ENCODE measurements around the gene SF3A1.
"Not testable (repeated sequence)": the region's sequence is repeated elsewhere in the genome, so short reads cannot be mapped to it uniquely, and the experiment has no call there.

The SF3A1 gene

GRCh38 chr22:30347255-30347892 lies 9.3 kb downstream of the SF3A1 start:
- ChIA-PET CTCF (interaction anchor here (1.2 to 1.5 kb wide), 2 partner anchors 9 to 11 kb away, joined by 3 to 4 read pairs; partner anchors contain the start of genes CCDC157 and SF3A1), POLR2A (interaction anchor here (0.9 kb wide), 1 partner anchor 10 kb away, joined by 3 read pairs; no protein-coding TSS in a partner anchor)
- no peak for DNase-seq (ENCODE audit: extremely low spot score)
- TF ChIP-seq CTCF (IDR thresholded peaks at IDR 0.05; ENCODE audit: control extremely low read depth, extremely low read depth, low read depth, missing control alignments) = no peak

GRCh38 chr22:30344447-30345200 lies 12.1 kb downstream of the SF3A1 start:
- CTCF ChIA-PET = interaction anchor here (1.3 kb wide), 1 partner anchor 57 kb away, joined by 3 read pairs; no protein-coding TSS in a partner anchor

GRCh38 chr22:30340911-30341685 lies 15.6 kb downstream of the SF3A1 start:
- ChIA-PET CTCF (interaction anchor here (2.1 kb wide), 1 partner anchor 54 kb away, joined by 12 read pairs; no protein-coding TSS in a partner anchor), POLR2A (no interaction called here)
- TF ChIP-seq CTCF (IDR thresholded peaks at IDR 0.05; ENCODE audit: control extremely low read depth, extremely low read depth, low read depth, missing control alignments) = no peak
- DNase-seq (ENCODE audit: extremely low spot score) = no peak

More at GRCh38 chr22:30344447-30345200, 12.1 kb downstream of the SF3A1 start:
- POLR2A ChIA-PET = no interaction called here
- no peak for DNase-seq (ENCODE audit: extremely low spot score)
- TF ChIP-seq CTCF (IDR thresholded peaks at IDR 0.05; ENCODE audit: control extremely low read depth, extremely low read depth, low read depth, missing control alignments) = no peak

- POLR2A ChIA-PET = interaction anchor here (1.5 kb wide), 1 partner anchor 9 kb away, joined by 4 read pairs; no protein-coding TSS in a partner anchor
- CTCF ChIA-PET = interaction anchor here (2.1 kb wide), 1 partner anchor 51 kb away, joined by 10 read pairs; no protein-coding TSS in a partner anchor
- no peak for TF ChIP-seq CTCF (IDR thresholded peaks at IDR 0.05; ENCODE audit: control extremely low read depth, extremely low read depth, low read depth, missing control alignments)
- DNase-seq (ENCODE audit: extremely low spot score) = no peak
These were observed 17.9 kb downstream of the SF3A1 start for GRCh38 chr22:30338802-30339201.

GRCh38 chr22:30338341-30338740 lies 18.4 kb downstream of the SF3A1 start:
- ChIA-PET CTCF (interaction anchor here (1.7 to 2.1 kb wide), 2 partner anchors 11 to 50 kb away, joined by 3 to 10 read pairs; no protein-coding TSS in a partner anchor), POLR2A (interaction anchor here (0.8 to 1.5 kb wide), 2 partner anchors 8 to 18 kb away, joined by 3 to 4 read pairs; partner anchors contain the start of genes CCDC157 and SF3A1)
- DNase-seq (ENCODE audit: extremely low spot score) = not testable (repeated sequence)

GRCh38 chr22:30337461-30337778 lies 19.3 kb downstream of the SF3A1 start:
- POLR2A ChIA-PET = interaction anchor here (0.9 to 1.1 kb wide), 2 partner anchors 10 to 11 kb away, joined by 3 read pairs; partner anchors contain the start of gene TBC1D10A
- DNase-seq (ENCODE audit: extremely low spot score) = no peak

More at GRCh38 chr22:30337461-30337778, 19.3 kb downstream of the SF3A1 start:
- CTCF ChIA-PET = interaction anchor here (1.1 to 1.7 kb wide), 2 partner anchors 10 to 74 kb away, joined by 3 read pairs; no protein-coding TSS in a partner anchor
- no peak for TF ChIP-seq CTCF (IDR thresholded peaks at IDR 0.05; ENCODE audit: control extremely low read depth, extremely low read depth, low read depth, missing control alignments)
